Endothelial cell of hepatic sinusoid (primary cell): ENCODE results near the gene PKP1.

ENCODE experiments used
- in situ Hi-C: cut with HindIII; loops from 2 replicates; pipeline ENCODE4 v1.10.0; 2017; ENCODE audit warnings: low sequenced_read_pairs

The PKP1 gene

DNA sequence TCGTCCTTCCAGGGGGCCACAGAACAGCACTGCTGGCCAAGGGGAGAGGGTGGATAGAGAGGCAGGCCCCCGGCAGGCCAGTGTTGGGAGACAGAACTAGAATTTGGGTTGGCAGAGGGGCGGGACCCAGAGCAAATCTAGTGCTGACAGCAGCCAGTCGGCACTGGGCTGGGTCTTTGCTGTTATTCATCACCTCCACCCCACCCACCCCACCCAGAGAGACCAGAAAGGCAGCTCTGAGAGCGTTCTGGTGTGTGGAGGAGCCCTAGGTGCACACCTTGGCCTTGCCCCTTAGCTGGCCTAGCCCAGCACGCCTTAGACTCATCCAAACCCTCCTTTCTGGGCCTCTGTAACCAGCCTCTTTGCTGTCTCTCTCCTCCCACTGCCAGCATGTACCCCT is 6.4 kb upstream of the PKP1 start:
- in situ Hi-C loops: loop anchor here (5.0 kb wide), 2 partner anchors 50 to 100 kb away; partner anchors contain the start of gene TNNT2

- in situ Hi-C loops: loop anchor here (5.0 kb wide), 2 partner anchors 50 to 100 kb away; partner anchors contain the start of gene TNNT2
Measured at GRCh38 chr1:201277441-201277840, 5.9 kb upstream of the PKP1 start.

DNA sequence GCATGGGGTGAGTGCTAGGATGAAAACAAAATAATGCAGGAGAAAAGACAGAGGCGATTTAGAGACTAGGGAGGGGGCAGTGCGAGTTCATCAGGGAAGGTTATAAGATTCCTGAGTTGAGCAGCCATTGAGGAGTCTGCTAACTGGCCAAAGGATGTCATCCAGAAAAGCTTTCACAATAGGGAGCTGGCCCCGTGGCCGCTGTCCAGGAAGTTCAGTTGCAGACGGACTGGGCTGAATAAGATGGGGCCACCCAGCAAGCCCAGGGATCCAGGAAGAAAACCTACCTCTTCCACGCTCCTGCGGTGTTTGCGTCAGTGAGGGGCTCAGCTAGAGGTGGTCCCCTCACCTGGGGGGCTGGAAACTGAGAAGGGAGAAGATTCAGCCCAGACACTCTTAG is 4.0 kb upstream of the PKP1 start:
- in situ Hi-C loops: loop anchor here (5.0 kb wide), 2 partner anchors 52 to 98 kb away; partner anchors contain the start of gene TNNT2

GRCh38 chr1:201280884-201281283 is 2.4 kb upstream of the PKP1 start:
- in situ Hi-C loops: no loop called here

DNA sequence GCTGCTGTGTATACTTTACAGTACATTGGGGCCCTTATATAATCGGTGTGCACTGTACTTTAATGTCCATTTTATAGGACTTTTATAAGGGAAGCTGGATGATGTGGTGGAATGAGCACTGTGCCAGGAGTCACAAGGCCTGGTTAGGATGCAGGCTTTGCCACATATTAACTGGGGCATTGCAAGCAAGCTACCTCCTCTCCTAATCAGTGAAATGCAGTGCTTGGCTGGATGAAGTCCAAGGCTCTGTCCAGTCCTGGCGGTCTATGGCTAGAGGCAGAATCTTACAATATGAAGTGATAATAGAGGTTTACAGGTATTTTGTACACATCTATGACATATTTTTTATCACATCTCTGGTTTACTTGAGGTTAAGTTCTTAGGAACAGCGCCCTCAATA is 1.7 kb upstream of the PKP1 start:
- in situ Hi-C loops: no loop called here

- in situ Hi-C loops: no loop called here
Measured at GRCh38 chr1:201282216-201282615, 1.1 kb upstream of the PKP1 start.

- in situ Hi-C loops: no loop called here
Measured at GRCh38 chr1:201283836-201284553, 689 bp downstream of the PKP1 start.

DNA sequence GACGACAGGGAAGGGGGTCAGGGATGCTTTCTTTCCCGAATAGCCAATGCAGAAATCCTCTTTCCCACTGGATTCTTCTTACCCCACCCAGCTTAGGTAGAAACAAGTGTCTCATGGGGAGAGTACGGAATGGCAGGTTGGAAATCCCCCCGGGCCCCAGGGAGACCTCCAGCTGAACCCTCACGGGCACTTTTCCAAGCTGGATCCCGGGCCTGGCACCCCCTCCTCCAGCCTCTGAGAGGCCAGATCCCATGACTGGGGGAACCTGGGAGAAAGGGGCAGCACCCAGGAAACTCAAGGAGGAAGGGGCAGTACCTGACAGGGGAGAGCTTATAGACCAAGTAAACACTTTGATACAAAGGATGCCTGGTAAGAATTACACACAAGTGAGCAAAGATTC is 1.3 kb downstream of the PKP1 start:
- in situ Hi-C loops: no loop called here

- in situ Hi-C loops: no loop called here
Measured at GRCh38 chr1:201285846-201286245, 2.5 kb downstream of the PKP1 start.

GRCh38 chr1:201286445-201286844 is 3.1 kb downstream of the PKP1 start:
- in situ Hi-C loops: no loop called here

GRCh38 chr1:201288007-201288406 is 4.7 kb downstream of the PKP1 start:
- in situ Hi-C loops: no loop called here

DNA sequence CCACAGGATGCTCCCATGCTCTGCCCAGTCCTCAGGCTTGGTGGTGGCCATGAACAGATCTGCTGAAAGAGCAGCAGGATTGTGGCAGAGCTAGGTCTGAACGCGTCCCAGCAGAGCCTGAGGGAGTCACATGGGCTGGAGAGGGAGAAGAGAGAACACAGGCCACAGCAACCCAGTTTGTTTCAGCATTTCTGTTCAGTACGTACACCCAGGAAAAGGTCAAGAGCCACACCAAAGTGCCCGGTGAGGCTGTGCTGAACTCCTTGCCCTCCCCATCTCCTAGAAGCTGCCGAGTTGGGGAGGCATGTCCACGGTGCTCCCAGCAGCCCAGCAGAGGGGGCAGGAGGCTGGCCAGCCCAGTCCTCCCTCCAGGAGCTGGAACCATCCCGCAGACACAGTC is 5.5 kb downstream of the PKP1 start:
- in situ Hi-C loops: no loop called here

- in situ Hi-C loops: no loop called here
Measured at GRCh38 chr1:201290551-201290950, 7.2 kb downstream of the PKP1 start.

DNA sequence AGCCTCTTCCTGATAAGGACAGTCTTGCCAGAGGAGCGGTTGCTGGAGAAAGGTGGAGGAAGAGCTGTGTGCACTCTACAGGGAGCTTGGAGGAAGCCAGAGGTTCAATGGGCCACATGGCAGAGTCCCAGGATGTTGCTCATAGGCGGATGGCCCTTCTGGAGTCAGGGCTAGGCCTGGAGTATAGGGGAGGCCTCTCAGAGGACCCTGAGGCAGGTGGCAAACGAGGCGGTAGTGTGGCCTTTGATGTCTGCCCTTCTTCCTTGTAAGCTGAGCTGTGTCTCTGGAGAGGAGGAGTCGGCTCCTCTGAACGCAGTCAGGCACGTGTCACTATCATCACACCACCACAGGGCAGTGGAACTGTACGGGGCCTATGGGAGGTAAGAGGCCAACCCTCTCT is 8.6 kb downstream of the PKP1 start:
- in situ Hi-C loops: no loop called here

DNA sequence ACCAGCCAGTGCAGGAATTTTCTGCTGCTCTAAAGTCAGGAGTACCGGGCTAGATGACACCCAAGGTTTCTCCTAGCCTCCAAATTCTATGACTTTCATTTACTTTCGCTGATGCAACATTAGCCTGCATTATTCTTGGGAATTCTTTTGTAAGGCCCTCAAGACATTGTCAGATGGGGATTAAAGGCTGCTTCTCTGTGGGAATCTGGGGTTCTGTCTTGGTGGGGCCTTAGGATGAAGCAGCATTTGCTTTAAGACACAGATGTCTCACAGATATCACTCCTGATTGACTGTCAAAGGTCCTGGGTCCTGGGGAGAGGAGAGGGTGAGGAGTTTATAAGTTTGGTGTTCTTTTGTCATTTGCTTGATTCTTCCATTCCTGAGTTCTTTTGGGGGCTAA is 11.6 kb downstream of the PKP1 start:
- in situ Hi-C loops: no loop called here

DNA sequence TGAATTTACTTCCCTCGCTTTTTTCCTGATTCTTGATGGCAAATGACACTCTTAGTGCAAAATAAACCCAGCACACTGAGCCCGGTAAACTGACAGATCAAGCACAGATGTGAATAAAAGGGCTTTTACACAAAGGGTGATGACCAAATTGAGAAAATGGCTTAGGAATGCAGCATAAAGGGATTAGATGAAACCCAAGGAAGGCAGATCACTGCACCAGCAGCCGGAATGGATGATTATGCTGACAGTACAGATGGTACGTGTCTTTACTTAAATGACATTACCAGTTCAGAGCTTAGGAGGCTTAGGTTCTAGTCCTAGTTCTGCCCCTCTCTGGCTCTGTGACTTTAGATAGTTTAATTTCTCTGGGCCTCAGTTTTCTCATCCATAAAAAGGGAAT is 12.0 kb downstream of the PKP1 start:
- in situ Hi-C loops: no loop called here

DNA sequence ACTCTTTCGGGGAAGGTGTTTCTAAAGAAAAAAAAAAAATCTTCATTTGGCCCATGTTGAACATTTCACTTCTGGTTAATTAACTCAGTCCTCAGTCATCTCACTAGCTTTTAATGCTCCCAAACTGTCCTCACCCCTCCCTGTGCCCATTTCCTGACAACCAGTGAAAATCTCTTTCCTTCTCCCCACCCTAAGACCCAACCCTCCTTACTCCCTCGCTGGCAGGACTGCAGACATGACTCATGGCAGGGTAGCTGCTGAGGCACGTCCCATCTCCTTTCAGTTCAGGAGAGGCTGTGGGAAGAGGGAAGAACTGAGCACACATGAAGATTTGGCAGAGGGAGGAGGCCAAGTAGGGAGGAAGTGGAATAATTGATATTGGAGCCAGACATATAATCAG is 12.6 kb downstream of the PKP1 start:
- in situ Hi-C loops: no loop called here

DNA sequence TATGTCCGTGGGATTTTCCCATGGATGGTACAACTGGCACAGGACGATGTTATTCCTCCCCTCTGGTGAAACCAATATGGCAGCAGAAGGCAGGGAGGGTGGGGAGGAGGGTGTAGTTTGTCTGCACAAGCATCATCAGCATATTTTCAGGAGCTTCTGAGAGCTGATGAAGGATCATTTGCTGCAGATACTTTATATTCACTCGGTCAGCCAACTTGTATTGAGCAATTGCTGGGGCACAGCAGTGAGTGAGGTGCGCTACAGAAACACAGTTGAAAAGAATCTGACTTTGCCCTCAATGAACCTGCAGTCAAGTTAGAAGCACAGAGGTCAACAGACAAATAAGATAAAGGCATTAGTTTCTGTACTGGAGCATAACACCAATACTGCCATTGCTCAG is 13.0 kb downstream of the PKP1 start:
- in situ Hi-C loops: no loop called here

DNA sequence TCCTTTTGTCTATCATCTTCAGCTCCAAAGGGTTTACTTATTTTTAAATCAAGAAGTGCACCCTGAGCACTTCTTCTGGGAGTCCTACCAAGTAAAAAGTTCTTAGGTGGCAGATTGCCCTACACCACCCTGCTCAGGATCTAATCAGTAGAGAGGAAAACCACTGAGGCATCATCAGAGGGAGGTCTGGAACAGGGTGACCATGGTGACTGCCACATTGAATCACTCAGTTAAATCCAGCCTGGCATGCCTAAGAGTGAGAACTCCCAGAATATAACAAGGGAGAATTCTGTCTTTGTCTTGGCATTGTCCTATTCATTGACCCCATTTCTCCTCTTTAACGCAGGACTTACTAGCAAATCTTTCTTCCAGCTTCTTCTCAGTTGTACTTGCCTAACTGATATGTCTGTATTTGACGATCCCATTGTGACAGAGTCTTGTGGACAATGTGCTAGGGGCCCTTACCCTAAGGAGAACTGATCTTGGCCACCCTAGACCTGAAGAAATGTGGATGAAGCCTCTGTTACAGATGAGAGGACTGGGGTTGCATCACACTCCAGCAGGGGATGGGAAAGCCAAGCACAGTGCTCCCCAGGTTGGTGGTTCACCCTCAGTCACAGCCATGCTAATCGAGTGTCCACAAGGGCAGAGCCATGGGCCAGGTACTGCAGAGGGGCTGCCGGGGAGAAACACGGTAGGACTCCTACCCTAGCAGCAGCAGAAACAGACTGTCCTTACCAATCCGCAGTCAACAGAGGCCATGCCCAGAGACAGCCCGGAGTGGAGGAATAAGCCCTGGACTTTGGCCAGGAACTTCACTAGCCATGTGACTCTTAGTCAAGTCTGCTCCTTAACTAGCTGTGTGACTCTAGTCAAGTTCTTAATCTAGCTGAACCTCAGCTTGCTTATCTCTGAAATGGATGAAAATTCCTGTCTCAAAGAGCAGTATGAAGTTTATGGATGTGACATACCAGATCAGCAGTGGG is 15.4 kb downstream of the PKP1 start:
- in situ Hi-C loops: no loop called here

- in situ Hi-C loops: loop anchor here (5.0 kb wide), 3 partner anchors 47 to 97 kb away; partner anchors contain the start of gene LAD1
Measured at GRCh38 chr1:201299968-201300367, 16.7 kb downstream of the PKP1 start.

- in situ Hi-C loops: loop anchor here (5.0 kb wide), 3 partner anchors 47 to 97 kb away; partner anchors contain the start of gene LAD1
Measured at GRCh38 chr1:201300641-201301040, 17.3 kb downstream of the PKP1 start.
